Measurements from ENCODE around the gene TSPY10.
"Not testable (repeated sequence)": the region's sequence is repeated elsewhere in the genome, so short reads cannot be mapped to it uniquely, and the experiment has no call there.

Gene TSPY10

DNA sequence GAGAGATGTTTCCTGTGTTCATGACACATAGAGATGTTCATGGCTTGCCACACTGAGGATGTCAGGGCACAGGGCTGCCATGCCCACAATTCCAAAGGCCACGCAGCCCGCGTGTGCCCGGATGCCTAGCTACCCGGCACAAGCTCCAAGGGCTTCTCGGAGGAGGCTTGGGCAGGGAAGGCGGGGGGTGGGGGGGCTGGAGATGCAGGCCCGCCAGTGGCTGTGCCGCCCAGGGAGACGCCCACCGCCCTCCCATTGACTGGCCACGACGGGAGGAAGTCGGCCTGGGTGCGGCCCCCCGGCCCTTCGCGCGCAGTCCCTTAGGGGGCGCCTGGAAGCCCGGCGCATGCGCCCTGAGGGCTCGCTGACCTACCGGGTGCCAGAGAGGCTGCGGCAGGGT, at the start of gene TSPY10:
TSPY10 (plus strand) TSS at position 301 of the 400 bp plus-strand sequence; CDS start at position 347, 46 bp downstream.
- DNase-seq: not testable (repeated sequence)

DNA sequence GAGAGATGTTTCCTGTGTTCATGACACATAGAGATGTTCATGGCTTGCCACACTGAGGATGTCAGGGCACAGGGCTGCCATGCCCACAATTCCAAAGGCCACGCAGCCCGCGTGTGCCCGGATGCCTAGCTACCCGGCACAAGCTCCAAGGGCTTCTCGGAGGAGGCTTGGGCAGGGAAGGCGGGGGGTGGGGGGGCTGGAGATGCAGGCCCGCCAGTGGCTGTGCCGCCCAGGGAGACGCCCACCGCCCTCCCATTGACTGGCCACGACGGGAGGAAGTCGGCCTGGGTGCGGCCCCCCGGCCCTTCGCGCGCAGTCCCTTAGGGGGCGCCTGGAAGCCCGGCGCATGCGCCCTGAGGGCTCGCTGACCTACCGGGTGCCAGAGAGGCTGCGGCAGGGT, 40.7 kb upstream of the TSPY10 start, which contains the start of gene TSPY9:
TSPY9 (plus strand) TSS at position 301 of the 400 bp plus-strand sequence; CDS start at position 347, 46 bp downstream.
- not testable (repeated sequence) for DNase-seq

- not testable (repeated sequence) for DNase-seq
Observed at GRCh38 chrY:9504396-9504795, 23.3 kb upstream of the TSPY10 start.

DNA sequence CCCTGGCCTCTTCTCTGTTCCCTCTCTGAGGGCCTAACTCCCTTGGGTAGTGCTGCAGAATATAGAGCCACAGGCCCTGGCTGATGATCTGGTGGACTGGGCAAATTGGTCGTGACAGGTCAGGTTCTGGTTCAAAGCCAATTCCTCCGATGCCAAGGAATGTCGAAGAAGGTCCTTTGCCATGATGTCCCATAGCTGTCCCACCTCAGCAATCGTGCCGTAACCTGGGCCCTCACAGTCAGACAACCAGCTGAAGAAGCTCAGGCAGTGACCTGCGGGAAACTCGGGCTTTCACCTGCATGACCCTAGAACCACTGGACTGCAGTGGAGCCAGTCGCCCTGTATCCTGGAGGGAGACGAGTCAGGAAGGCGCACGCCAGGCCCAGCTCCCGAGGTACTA, 11.4 kb upstream of the TSPY10 start:
- not testable (repeated sequence) for DNase-seq
